ENCODE results near the gene RXRB. TPM values are rescaled to one million over a fixed set of nuclear protein-coding genes. Genes with fewer than 3 reads are reported as not detected.
"Not testable (repeated sequence)": the region's sequence is repeated elsewhere in the genome, so short reads cannot be mapped to it uniquely, and the experiment has no call there.

Gene RXRB
- total and polyA plus RNA-seq, 7 donors = 19.2 to 45.9 (median 34.7) TPM

- Histone ChIP-seq H3K9me3 (no peaks in the 10 kb centered on the region), H3K4me3 (no peak overlapping the region), H3K36me3 (ENCODE audit: insufficient read depth in 1 of 2, low read depth in 1 of 2) (no peaks in the 10 kb centered on the region), H3K27me3 (ENCODE audit: insufficient read depth in 3 of 3, low read length in 2 of 3) (no peaks in the 10 kb centered on the region), H3K27ac (no peak overlapping the region), H3K4me1 (peaks cover 2% of the 10 kb centered on the region)
- intact Hi-C loops (cut with DNase I) = no loop called here
- TF ChIP-seq, protein P1, sequence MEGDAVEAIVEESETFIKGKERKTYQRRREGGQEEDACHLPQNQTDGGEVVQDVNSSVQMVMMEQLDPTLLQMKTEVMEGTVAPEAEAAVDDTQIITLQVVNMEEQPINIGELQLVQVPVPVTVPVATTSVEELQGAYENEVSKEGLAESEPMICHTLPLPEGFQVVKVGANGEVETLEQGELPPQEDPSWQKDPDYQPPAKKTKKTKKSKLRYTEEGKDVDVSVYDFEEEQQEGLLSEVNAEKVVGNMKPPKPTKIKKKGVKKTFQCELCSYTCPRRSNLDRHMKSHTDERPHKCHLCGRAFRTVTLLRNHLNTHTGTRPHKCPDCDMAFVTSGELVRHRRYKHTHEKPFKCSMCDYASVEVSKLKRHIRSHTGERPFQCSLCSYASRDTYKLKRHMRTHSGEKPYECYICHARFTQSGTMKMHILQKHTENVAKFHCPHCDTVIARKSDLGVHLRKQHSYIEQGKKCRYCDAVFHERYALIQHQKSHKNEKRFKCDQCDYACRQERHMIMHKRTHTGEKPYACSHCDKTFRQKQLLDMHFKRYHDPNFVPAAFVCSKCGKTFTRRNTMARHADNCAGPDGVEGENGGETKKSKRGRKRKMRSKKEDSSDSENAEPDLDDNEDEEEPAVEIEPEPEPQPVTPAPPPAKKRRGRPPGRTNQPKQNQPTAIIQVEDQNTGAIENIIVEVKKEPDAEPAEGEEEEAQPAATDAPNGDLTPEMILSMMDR (IDR thresholded peaks at IDR 0.05) = no peak
- DNase-seq (no peak), ATAC-seq (no peak)
- 85 to 88% (median 87%) methylated on average over 2 of the region's 2 CpGs for WGBS, 3 donors
Measured at GRCh38 chr6:33156964-33157363, 43.5 kb downstream of the RXRB start.

GRCh38 chr6:33156561-33156960 is 43.9 kb downstream of the RXRB start:
- Histone ChIP-seq H3K4me1 (no peaks in the 10 kb centered on the region), H3K9me3 (no peaks in the 10 kb centered on the region), H3K4me3 (no peak overlapping the region), H3K27me3 (ENCODE audit: insufficient read depth in 3 of 3, low read length in 2 of 3) (no peaks in the 10 kb centered on the region), H3K36me3 (ENCODE audit: insufficient read depth in 1 of 2, low read depth in 1 of 2) (no peaks in the 10 kb centered on the region), H3K27ac (no peak overlapping the region)
- TF ChIP-seq, protein P1 (IDR thresholded peaks at IDR 0.05) = no peak
- no peak for ATAC-seq
- DNase-seq = no peak
- WGBS, 3 donors = 70 to 80% (median 71%) methylated on average over 6 of the region's 6 CpGs
- intact Hi-C loops (cut with DNase I) = no loop called here

DNA sequence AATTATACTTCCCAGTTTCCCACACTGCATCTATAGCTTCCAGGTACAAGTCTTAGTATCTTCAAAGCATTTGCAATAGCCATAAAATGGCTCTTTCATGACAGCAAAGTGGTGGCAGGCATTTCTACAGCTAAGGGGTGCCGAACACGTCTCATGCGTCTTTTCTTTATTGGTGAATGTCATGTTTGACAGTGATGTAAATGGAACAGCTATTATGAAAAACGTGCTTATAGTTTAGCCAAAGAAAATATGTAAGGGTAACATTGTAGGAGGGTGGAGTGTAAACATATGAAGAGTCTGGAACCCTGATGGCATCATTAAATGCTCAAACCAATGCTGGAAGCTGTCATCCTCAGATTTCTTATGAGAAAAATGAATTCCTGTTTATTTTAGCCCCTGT is 46.1 kb downstream of the RXRB start:
- TF ChIP-seq, protein P1 (IDR thresholded peaks at IDR 0.05) = no peak
- intact Hi-C loops (cut with DNase I) = no loop called here
- no peaks in the 10 kb centered on the region for H3K9me3 ChIP-seq
- 53 to 63% (median 60%) methylated on average over 4 of the region's 4 CpGs for WGBS, 3 donors
- ATAC-seq (no peak), DNase-seq (no peak)
- no peaks in the 10 kb centered on the region for H3K36me3 ChIP-seq (ENCODE audit: insufficient read depth in 1 of 2, low read depth in 1 of 2)
- H3K27me3 ChIP-seq (ENCODE audit: insufficient read depth in 3 of 3, low read length in 2 of 3) = peaks cover 0 to 18% (median 2%) of the 10 kb centered on the region in 3 donors
- no peaks in the 10 kb centered on the region for H3K4me1 ChIP-seq
- no peak overlapping the region for H3K4me3 ChIP-seq
- H3K27ac ChIP-seq = no peak overlapping the region

DNA sequence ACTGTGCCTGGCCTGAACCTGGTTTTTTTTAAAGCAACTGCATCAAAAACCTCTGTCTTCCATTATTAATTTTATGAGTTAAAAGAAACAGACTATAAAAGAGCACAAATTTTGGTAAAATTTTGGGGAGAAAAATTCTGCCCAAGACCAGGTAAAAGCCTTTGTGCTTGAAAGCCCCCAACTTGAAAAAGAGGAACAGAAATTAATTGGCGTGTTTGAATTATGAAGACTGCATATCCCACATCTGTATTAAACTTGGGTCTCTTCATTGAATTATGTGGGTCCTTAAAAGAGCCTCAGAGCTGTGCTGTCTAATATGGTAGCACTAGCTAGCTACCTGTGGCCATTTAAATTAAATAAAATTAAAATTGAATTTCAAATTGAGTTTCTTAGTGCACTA is 49.4 kb downstream of the RXRB start:
- 84 to 89% (median 85%) methylated on average over 1 of the region's 1 CpG for WGBS, 3 donors
- H3K4me3 ChIP-seq = no peak overlapping the region
- no peak overlapping the region for H3K27ac ChIP-seq
- peaks cover 0 to 28% (median 7%) of the 10 kb centered on the region in 3 donors for H3K27me3 ChIP-seq (ENCODE audit: insufficient read depth in 3 of 3, low read length in 2 of 3)
- H3K4me1 ChIP-seq = no peaks in the 10 kb centered on the region
- TF ChIP-seq, protein P1 (IDR thresholded peaks at IDR 0.05) = no peak
- no peaks in the 10 kb centered on the region for H3K9me3 ChIP-seq
- DNase-seq (no peak), ATAC-seq (no peak)
- no peaks in the 10 kb centered on the region for H3K36me3 ChIP-seq (ENCODE audit: insufficient read depth in 1 of 2, low read depth in 1 of 2)
- intact Hi-C loops (cut with DNase I) = no loop called here

- intact Hi-C loops (cut with DNase I); H3K36me3 ChIP-seq (ENCODE audit: insufficient read depth in 1 of 2, low read depth in 1 of 2); H3K27ac ChIP-seq; ATAC-seq; H3K4me3 ChIP-seq; H3K4me1 ChIP-seq; DNase-seq; H3K9me3 ChIP-seq: not testable (repeated sequence)
- 84 to 95% (median 92%) methylated on average over 3 of the region's 3 CpGs for WGBS, 3 donors
- H3K27me3 ChIP-seq (ENCODE audit: insufficient read depth in 3 of 3, low read length in 2 of 3) = peaks cover 0 to 28% (median 7%) of the 10 kb centered on the region in 3 donors
Measured at GRCh38 chr6:33150560-33150959, 49.9 kb downstream of the RXRB start.

Data from psoas muscle (tissue), 8 donors.